KMS-11 (cell line): ENCODE measurements around the gene MAPT.
"Not testable (repeated sequence)": the region's sequence is repeated elsewhere in the genome, so short reads cannot be mapped to it uniquely, and the experiment has no call there.

ENCODE experiments used
- H2AFZ ChIP-seq: fragments of 200-600 bp; sonication (generic); 2 replicates; pipeline ENCODE4 v1.6.1; 2016; ENCODE audit warnings: antibody characterized with exemption, mixed run types, low read depth
- H3K27ac ChIP-seq: fragments of 200-600 bp; sonication (generic); 2 replicates; pipeline ENCODE4 v1.6.1; 2016; ENCODE audit warnings: mild to moderate bottlenecking, mixed run types
- H3K27me3 ChIP-seq: fragments of 200-600 bp; sonication (generic); 2 replicates; pipeline ENCODE4 v1.6.1; 2017; ENCODE audit warnings: mild to moderate bottlenecking, low read depth, mixed run types, moderate library complexity; ENCODE audit not compliant: insufficient read depth
- H3K36me3 ChIP-seq: fragments of 200-600 bp; sonication (generic); 2 replicates; pipeline ENCODE4 v1.6.1; 2017; ENCODE audit warnings: mild to moderate bottlenecking, mixed run types; ENCODE audit not compliant: insufficient read depth
- H3K4me1 ChIP-seq: fragments of 200-600 bp; sonication (generic); 2 replicates; pipeline ENCODE4 v1.6.1; 2016; ENCODE audit warnings: mild to moderate bottlenecking, low read depth, mixed run types; ENCODE audit not compliant: poor library complexity, severe bottlenecking
- H3K4me2 ChIP-seq: fragments of 200-600 bp; sonication (generic); 2 replicates; pipeline ENCODE4 v1.7.0; 2016; ENCODE audit warnings: mild to moderate bottlenecking, mixed run types
- H3K4me3 ChIP-seq: fragments of 200-600 bp; sonication (generic); IDR thresholded peaks from 2 replicates; pipeline ENCODE4 v1.6.1; 2017; ENCODE audit warnings: low read depth, low read length, mixed read lengths; ENCODE audit not compliant: insufficient read depth
- H3K79me2 ChIP-seq: fragments of 200-600 bp; sonication (generic); 2 replicates; pipeline ENCODE4 v1.6.1; 2016; ENCODE audit warnings: low read depth, mixed run types; ENCODE audit not compliant: insufficient read depth
- H3K9ac ChIP-seq: fragments of 200-600 bp; sonication (generic); 2 replicates; pipeline ENCODE4 v1.6.1; 2016; ENCODE audit warnings: mild to moderate bottlenecking, mixed run types
- H4K20me1 ChIP-seq: fragments of 200-600 bp; sonication (generic); 2 replicates; pipeline ENCODE4 v1.6.1; 2016; ENCODE audit warnings: mild to moderate bottlenecking, mixed run types; ENCODE audit not compliant: insufficient read depth
- CTCF ChIP-seq: fragments of 200-600 bp; sonication (generic); conservative IDR thresholded peaks from 2 replicates; pipeline ENCODE4 v1.6.1; 2017; ENCODE audit warnings: low read depth, mild to moderate bottlenecking, antibody characterized with exemption, low read length, moderate library complexity, mixed read lengths

Gene MAPT

DNA sequence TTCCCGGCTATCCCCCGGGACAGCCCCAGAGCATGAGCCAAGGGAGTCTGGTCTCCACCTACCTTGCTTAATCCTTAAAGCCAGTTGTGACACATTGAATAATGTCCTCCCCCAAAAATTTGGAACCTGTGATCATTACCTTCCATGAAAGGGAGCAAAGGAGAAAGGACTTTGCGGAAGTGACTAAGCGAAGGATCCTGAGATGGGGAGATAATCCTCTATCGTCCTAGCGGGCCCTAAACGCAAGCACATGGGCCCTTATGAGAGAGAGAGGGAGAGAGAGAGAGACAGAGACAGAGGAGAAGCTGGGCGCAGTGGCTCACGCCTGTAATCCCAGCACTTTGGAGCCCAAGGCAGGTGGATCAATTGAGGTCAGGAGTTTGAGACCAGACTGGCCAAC is 40.1 kb upstream of the MAPT start:
- no peaks in the 10 kb centered on the region for H3K27me3 ChIP-seq
- H3K9ac ChIP-seq: no peak overlapping the region
- H2AFZ ChIP-seq: no peak overlapping the region
- no peaks in the 10 kb centered on the region for H4K20me1 ChIP-seq
- no peak overlapping the region for H3K27ac ChIP-seq
- H3K4me1 ChIP-seq: no peaks in the 10 kb centered on the region
- H3K4me3 ChIP-seq: no peak overlapping the region
- no peaks in the 10 kb centered on the region for H3K79me2 ChIP-seq
- H3K4me2 ChIP-seq: no peak overlapping the region
- no peak for TF ChIP-seq CTCF
- H3K36me3 ChIP-seq: no peaks in the 10 kb centered on the region

DNA sequence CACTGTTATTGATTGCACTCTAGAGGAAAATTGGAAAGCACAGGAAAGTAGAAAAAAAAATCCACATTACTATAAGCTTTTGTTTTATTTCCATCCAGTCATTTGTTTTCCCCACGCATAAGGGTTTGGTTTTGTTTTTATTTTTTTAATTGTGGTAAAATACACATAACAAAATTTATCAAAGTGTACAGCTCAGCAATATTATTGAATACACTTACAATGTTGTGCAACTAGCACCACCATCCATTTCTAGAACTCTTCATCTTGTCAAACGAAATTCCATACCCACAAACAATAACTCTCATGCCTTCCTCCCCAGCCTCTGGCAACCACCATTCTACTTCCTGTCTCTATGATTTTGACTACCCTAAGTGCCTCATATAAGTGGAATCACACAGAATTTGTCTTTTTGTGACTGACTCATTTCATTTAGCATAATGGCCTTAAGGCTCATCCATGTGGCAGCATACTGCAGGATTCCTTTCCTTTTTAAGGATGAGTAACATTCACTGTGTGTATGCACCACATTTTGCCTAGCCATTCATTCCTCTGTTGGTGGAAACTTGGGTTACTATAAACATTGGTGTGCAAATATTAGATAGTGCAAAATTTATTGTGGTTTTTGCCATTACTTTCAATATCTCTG is 38.5 kb upstream of the MAPT start:
- Histone ChIP-seq H3K27me3 (no peaks in the 10 kb centered on the region), H3K36me3 (no peaks in the 10 kb centered on the region), H3K4me3 (no peak overlapping the region), H3K79me2 (no peaks in the 10 kb centered on the region), H3K9ac (no peak overlapping the region), H3K27ac (no peak overlapping the region), H3K4me1 (no peaks in the 10 kb centered on the region), H2AFZ (no peak overlapping the region), H3K4me2 (no peak overlapping the region), H4K20me1 (no peaks in the 10 kb centered on the region)
- TF ChIP-seq CTCF: no peak

DNA sequence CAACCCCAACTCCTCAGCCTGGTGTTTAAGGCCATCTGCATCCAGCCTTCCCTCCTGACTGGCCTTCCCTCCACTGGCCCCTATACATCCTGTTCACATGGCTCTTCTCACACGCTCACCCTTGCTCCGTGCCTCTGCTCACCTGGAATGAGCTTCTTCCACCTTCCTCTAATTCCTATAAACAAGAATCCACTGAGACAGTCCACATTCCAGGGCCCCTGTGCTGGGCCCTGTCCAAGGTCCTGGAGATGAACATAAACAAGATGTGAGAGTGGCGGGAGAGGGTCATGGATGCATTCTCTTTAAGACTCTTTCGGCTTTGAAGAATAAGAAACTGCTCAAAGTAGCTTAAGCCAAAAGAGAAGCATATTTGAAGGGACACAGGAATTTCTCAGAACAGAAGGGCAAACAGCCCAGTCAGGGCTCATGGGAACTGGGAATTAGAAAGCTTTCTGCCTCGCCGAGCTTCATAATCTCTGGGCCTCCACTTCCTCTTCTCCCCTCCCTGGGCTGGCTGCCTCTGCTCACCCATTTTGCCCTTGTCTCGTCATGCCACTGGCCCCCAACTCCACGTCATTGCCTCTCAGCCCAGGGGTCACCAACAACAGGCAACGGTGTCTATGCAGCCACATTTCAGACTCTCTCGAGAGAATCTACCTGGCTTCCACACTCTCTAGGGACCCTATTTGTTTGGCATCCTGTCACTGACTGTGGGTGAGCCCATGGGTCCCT is 36.2 kb upstream of the MAPT start:
- no peak for TF ChIP-seq CTCF
- Histone ChIP-seq H3K4me2 (no peak overlapping the region), H3K4me3 (no peak overlapping the region), H3K27ac (no peak overlapping the region), H3K36me3 (no peaks in the 10 kb centered on the region), H2AFZ (no peak overlapping the region), H3K9ac (no peak overlapping the region), H3K4me1 (no peaks in the 10 kb centered on the region), H3K79me2 (no peaks in the 10 kb centered on the region), H4K20me1 (no peaks in the 10 kb centered on the region), H3K27me3 (no peaks in the 10 kb centered on the region; the same call in 1 of the 2 replicates)

DNA sequence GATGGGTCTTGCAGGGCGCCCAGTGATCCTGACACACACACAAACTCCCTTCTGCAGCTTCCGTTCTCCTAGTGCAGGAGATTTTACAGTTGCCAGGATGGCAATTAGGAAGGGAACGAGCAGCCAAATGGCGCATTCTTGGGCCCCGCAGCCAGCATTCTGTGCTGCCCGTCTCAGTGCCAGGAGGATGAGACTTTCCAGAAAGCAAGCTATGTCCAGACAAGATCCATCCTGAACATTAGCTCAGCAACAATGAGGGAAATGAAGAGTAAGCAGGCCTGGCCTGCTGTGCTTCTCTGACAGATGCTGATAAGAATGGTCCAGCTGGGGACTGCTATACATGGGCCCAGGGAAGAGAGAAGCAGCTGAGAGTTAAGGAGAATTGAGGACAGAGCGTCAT is 33.2 kb upstream of the MAPT start:
- H3K9ac ChIP-seq: no peak overlapping the region
- no peaks in the 10 kb centered on the region for H4K20me1 ChIP-seq
- no peaks in the 10 kb centered on the region; the same call in 1 of the 2 replicates for H3K27me3 ChIP-seq
- H3K4me1 ChIP-seq: no peaks in the 10 kb centered on the region
- H3K4me3 ChIP-seq: no peak overlapping the region
- no peak overlapping the region for H3K27ac ChIP-seq
- no peaks in the 10 kb centered on the region for H3K36me3 ChIP-seq
- no peaks in the 10 kb centered on the region for H3K79me2 ChIP-seq
- H3K4me2 ChIP-seq: no peak overlapping the region
- H2AFZ ChIP-seq: no peak overlapping the region
- TF ChIP-seq CTCF: no peak

DNA sequence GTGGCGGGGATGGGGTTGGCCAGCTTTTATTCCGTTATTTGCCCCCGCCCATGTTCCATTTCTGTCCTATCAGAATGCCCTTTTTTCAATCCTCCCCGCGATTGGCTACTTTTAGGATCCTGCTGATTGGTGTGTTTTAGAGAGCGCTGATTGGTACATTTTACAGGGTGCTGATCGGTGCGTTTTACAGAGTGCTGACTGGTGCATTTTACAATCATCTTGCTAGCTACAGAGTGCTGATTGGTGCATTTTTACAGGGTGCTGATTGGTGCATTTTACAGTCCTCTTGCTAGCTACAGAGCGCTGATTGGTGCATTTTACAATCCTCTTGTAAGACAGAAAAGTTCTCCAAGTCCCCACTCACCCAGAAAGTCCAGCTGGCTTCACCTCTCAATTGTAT is 32.2 kb upstream of the MAPT start:
- H2AFZ ChIP-seq, H3K36me3 ChIP-seq, H3K4me1 ChIP-seq, H3K9ac ChIP-seq, H3K27ac ChIP-seq, H4K20me1 ChIP-seq, H3K4me2 ChIP-seq, H3K4me3 ChIP-seq, H3K27me3 ChIP-seq, H3K79me2 ChIP-seq: not testable (repeated sequence)
